NCI-H187 treated with DMSO at 0.1 percent for 48 hours (cell line): ENCODE measurements around the gene HPRT1.
A peak's percentile ranks its signal among the peaks of the same experiment; 100 is the strongest.
"Not testable (repeated sequence)": the region's sequence is repeated elsewhere in the genome, so short reads cannot be mapped to it uniquely, and the experiment has no call there.

Source experiments
- DNase-seq: peaks from one replicate; lab custom pipeline; 2025; lab: John Stamatoyannopoulos, UW

Gene HPRT1, protein sequence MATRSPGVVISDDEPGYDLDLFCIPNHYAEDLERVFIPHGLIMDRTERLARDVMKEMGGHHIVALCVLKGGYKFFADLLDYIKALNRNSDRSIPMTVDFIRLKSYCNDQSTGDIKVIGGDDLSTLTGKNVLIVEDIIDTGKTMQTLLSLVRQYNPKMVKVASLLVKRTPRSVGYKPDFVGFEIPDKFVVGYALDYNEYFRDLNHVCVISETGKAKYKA

DNA sequence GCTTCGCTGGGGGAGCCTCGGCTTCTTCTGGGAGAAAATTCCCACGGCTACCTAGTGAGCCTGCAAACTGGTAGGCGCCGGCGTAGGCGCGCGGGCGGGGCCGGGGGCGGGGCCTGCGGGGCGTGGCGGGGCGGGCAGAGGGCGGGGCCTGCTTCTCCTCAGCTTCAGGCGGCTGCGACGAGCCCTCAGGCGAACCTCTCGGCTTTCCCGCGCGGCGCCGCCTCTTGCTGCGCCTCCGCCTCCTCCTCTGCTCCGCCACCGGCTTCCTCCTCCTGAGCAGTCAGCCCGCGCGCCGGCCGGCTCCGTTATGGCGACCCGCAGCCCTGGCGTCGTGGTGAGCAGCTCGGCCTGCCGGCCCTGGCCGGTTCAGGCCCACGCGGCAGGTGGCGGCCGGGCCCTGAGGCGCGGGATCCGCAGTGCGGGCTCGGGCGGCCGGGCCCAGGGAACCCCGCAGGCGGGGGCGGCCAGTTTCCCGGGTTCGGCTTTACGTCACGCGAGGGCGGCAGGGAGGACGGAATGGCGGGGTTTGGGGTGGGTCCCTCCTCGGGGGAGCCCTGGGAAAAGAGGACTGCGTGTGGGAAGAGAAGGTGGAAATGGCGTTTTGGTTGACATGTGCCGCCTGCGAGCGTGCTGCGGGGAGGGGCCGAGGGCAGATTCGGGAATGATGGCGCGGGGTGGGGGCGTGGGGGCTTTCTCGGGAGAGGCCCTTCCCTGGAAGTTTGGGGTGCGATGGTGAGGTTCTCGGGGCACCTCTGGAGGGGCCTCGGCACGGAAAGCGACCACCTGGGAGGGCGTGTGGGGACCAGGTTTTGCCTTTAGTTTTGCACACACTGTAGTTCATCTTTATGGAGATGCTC lies at the start of gene HPRT1:
Gene HPRT1, plus strand, starts transcription at position 161 of the 857 bp plus-strand sequence. Its CDS starts 147 bp downstream, at position 308.
- peak; percentile 5 for DNase-seq

DNA sequence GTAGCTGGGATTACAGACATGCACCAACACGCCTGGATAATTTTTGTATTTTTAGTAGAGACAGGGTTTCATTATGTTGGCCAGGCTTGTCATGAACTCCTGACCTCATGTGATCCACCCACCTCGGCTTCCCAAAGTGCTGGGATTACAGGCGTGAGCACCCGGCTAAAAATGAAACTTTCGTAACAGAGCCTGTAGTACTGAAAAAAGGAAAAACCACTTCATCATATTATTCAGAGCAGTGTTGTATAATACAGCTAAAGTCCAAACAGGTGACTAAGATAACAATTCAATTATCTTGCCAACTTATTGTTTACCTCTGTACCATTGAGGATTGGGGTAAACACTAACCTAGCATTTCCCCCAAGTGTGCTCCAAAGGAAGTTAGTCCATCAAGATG lies 43.9 kb upstream of the HPRT1 start:
- no peak for DNase-seq

DNA sequence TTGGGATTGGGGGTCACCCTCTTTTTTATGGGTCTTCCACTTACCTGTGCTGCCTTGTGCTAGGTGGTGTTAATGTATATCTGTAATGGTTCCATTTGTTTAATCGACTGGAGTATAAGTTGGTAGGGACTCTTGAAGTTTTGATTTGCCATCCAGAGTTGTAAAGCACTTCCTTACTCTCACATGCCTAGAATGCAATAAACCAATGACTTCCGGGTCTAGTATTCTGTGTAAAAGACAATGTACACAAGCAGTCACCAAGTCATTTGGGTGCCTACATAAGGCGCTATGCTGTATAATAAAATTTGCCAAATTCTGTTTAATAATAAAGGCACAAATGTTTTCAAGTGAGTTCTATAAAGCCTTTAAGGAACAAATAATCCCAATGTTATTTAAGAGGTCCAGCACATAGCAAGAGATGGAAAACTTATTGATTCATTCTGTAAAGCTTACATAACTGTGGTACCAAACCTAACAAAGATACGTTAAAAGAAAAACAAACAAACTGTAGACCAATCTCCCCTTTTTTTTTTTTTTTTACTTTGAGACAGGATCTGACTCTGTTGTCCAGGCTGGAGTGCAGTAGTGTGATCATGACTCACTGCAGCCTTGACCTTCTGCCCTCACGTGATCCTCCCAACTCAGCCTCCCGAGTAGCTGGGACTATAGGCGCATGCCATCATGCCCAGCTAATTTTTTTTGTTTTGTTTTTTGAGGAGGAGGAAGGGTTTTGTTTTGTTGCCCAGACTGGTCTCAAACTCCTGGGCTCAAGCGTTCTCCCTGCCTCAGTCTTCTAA lies 41.5 kb upstream of the HPRT1 start:
- DNase-seq = no peak

DNA sequence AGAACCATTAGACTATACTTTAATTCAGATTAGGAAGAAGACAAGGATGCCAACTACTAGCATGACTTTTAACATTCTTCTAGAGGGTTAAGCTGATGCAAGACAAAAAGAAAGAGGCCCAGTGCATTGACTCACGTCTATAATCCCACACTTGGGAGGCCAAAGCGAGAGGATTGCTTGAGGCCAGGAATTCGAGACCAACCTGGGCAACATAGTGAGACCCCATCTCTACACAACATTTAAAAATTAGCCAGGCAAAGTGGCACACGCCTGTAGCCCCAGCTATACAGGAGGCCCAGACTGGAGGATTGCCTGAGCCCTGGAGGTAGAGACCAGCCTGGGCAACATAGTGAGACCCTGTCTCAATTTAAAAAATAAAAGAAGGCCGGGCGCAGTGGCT lies 40.2 kb upstream of the HPRT1 start:
- no peak for DNase-seq

DNA sequence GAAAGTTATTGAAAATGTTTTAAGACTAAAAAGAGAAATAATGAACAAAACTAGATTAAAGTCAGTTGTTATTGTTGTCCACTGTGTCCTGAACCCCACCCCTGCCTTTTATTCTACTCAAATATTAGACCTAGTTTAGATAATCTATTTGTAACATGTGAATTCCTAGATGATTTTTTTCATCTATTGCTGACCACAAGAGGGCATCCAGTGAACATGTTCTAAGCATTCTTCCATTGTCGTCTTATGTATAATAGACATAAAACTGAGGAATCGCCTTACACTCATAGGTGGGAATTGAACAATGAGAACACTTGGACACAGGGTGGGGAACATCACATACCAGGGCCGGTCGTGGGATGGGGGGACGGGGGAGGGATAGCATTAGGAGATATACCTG lies 36.4 kb upstream of the HPRT1 start:
- DNase-seq = no peak

DNA sequence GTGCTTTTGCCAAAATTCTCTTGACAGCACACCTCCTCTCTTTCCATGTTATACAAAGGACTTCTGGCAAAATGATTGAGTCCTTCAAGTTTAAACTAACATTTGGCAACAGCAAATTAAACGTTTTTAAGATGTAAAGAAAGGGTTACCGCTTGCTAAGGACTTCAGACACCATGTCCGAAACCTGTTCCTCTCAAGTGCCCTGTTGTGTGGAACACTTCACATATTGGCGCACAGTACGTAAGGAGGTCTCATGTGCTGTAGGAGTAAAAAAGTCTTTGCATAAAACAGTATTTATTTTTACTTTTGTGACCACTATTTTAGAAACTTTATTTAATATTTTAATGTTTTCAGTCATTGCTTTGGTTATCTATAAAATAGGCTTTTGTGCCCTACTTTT lies 33.7 kb upstream of the HPRT1 start:
- no peak for DNase-seq

DNA sequence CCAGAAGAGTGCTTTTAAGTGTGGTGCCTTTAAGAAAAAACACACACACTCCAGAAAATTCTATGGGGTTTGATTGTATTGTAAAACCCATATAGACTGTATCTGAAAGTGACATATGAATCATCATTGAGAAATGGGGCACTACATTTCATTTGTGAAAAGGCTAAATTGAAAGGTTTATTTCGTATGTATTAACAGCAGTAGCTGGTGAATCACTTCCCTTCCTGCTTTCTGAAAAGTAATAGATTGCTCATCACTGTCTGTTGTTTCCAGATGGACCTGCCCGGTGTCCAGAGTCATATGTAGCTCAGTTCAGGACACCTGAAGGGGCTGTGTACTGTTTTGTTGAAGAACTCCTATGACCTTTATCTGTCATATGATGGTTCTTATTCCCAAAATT lies 28.1 kb upstream of the HPRT1 start:
- no peak for DNase-seq

DNA sequence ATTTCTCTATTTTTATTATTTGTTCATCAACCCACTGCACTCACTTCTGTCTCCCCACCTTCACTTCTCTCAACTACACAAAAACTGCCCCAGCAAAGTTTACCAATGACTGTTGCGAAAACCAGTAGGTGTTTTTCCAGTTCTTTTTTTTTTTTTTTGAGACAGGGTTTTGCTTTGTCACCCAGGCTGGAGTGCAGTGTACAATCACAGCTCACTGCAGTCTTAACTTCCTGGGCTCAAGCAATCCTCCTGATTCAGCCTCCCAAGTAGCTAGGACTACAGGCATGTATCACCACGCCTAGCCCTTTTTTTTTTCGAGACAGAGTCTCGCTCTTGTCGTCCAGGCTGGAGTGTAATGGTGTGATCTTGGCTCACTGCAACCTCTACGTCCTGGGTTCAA lies 24.1 kb upstream of the HPRT1 start:
- no peak for DNase-seq

DNA sequence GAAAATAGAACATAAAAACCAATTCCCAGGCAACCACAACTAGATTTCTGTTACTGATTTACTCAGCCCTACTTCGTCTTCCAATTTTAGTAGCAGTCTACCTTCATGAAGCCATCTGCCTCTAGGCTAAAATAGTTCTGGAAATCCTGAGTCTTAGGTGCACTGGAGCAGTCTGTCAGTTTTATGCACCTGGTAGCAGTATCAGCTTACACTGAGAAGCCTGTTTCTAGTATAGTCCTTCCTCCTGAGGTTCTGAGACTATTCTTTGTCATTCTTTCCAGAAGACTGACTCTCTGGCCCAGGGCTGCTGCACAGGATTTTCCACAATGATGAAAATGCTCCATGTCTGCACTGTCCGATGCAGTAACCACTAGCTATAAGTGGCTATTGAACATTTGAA lies 16.9 kb upstream of the HPRT1 start:
- DNase-seq = no peak

DNA sequence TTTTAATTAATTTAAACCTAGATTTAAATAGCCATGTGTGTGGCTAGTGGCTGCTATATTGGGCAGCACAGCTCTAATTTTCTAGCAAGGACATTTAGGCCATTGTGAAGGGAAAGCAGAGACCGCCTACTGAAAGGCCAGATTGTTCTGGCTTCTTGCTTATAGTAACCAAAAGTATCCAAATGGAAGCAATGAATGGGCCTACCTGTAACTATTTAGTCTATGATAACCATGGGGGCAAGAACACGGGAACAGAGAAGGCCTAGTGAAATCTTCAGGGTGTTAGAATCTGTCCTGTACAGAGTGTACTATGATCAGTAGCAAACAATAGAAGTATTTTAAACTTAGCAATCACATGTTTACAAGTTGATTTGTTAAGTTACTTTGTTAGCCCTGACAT lies 16.5 kb upstream of the HPRT1 start:
- no peak for DNase-seq

DNA sequence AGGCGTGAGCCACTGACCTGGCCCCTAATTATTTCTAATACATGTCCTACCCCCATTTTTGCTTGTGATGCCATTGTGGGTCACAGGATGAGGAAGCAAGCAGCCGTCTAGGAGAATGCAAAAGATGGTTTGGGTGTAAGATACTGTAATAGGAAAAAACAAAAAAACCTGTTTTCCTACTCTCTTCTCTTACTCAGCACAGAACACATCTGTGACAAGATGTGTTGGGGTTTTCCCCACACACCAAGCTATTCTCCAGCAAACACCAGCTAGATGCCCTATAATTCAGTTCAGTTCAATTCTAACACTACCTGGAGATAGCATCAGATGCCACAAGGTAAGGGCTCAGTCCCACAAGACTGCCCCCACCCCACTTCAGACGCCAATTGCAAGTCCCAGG lies 15.3 kb upstream of the HPRT1 start:
- no peak for DNase-seq

DNA sequence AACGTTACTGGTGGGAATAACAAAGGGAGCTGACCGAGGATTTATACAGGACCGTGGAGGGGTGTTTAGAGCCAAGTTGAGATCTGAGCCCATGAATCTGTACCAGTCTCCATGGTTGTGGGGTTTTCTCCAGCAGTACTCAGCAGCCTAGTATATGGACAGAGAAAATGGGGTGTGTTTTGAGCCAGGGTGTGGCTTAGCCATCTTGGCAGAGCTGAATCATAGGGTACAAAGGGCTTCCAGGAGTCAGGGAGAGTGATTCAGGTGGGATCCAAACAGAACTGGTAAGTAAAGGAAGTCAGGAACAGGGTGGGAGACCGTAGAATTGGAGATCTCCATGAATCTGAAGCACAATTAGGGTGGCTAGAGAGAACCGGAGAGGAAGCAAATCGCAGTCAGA lies 7.4 kb upstream of the HPRT1 start:
- no peak for DNase-seq

DNA sequence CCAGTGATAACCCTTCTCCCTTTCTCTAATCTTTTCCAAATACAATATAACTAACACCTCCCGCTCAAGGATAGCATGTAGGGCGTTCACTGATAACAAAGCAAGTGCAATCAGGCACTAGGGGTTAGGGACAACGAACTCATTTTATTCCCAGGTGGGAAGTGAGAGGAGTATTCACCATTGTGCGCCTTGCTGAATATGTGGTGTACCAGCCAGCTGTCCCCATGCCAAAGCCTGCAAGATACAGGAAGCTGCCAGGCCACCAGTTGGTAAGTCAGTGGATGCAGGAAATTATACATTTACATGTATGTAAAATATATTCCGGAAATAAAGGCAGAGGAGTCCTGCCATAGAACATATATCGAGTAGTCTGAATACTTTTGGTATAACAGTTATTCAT lies 6.3 kb upstream of the HPRT1 start:
- no peak for DNase-seq

DNA sequence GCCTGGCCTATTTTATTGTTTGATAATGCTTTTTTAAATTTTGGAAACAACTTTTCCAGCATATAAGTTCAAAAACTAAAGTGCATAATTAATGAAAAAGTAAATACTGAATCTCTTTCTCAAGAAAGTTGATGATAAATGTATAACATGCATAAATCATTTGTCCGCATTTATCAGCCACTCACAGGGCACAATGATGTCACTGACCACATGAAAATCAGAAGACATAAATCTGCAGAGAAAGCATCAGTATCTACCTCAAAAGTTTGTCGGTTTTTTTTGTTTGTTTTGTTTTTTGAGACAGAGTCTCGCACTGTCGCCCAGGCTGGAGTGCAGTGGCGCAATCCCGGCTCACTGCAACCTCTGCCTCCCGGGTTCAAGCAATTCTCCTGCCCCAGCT lies 5.5 kb upstream of the HPRT1 start:
- no peak for DNase-seq

DNA sequence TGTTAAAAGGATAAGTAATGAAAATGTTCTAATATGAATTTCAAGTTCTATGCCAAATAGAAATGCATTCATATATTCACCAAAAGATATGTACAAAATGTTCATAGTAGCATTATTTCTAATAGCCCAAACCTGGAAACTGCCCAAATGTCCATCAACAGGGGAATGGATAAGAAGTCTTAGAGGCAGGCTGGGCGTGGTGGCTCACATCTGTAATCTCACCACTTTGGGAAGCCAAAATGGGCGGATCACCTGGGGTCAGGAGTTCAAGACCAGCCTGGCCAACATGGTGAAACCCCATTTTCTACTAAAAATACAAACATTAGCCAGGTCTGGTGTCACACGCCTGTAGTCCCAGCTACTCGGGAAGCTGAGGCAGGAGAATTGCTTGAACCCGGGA lies 2.3 kb upstream of the HPRT1 start:
- no peak for DNase-seq

DNA sequence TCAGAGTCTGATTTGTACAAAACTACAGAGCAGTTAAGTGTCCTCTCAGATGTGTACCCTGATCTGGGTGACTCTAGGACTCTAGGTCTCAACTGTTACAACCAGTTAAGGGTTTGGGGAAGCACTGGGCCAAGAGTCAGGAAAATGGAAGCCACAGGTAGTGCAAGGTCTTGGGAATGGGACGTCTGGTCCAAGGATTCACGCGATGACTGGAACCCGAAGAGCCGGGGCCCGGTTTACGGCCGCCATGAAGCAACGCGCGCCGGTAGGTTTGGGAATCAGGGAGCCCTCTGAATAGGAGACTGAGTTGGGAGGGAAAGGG lies 321 bp upstream of the HPRT1 start:
- no peak for DNase-seq

DNA sequence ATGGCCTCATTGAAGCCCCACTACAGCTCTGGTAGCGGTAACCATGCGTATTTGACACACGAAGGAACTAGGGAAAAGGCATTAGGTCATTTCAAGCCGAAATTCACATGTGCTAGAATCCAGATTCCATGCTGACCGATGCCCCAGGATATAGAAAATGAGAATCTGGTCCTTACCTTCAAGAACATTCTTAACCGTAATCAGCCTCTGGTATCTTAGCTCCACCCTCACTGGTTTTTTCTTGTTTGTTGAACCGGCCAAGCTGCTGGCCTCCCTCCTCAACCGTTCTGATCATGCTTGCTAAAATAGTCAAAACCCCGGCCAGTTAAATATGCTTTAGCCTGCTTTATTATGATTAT lies 876 bp downstream of the HPRT1 start:
- no peak for DNase-seq

DNA sequence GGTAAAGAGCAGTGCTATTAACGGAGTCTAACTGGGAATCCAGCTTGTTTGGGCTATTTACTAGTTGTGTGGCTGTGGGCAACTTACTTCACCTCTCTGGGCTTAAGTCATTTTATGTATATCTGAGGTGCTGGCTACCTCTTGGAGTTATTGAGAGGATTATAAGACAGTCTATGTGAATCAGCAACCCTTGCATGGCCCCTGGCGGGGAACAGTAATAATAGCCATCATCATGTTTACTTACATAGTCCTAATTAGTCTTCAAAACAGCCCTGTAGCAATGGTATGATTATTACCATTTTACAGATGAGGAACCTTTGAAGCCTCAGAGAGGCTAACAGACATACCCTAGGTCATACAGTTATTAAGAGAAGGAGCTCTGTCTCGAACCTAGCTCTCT lies 1.5 kb downstream of the HPRT1 start:
- DNase-seq = no peak

DNA sequence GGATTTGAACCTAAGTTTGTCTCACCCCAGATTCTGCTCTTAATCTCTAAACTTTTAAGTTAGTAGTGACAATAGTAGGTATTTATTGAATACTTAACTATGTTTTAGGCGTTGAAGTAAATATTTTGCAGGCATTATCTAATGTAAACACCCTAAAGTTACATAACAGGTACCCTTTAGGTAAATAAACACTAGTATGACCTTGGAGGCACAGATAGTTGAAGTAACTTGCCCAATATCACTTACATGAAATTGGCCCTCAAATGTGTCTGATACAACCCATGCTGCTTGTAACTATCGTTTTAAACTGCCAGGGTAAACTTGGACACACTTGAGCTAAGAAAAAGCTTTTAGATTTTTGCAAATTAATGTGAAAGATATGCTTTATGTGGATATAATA lies 3.0 kb downstream of the HPRT1 start:
- DNase-seq = no peak

DNA sequence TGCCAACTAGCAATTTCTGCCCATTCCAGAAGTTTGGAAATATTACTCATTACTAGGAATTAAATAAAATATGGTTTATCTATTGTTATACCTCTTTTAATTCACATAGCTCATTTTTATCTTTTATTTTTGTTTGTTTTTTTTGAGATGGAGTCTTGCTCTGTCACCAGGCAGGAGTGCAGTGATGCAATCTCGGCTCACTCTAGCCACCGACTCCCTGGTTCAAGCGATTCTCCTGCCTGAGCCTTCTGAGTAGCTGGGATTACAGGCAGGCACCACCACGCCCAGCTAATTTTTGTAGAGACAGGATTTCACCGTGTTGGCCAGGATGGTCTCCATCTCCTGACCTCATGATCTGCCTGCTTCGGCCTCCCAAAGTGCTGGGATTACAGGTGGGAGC lies 4.5 kb downstream of the HPRT1 start:
- DNase-seq = not testable (repeated sequence)

DNA sequence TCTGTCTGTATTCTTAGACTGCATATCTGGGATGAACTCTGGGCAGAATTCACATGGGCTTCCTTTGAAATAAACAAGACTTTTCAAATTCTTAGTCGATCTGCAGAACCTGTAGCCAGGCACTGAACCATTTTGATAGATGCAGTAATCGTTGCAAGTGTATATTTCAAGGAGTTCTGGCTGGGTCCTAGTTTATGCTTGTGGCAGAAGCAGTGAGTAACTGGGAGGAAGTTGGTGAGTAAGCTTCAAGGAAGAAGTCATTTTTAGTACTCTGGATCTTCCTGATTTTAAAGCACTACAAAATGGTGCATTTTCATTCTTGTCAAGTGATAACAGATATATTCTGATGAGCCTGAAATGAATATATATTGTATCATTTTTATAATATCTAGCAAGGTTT lies 9.5 kb downstream of the HPRT1 start:
- DNase-seq = no peak

DNA sequence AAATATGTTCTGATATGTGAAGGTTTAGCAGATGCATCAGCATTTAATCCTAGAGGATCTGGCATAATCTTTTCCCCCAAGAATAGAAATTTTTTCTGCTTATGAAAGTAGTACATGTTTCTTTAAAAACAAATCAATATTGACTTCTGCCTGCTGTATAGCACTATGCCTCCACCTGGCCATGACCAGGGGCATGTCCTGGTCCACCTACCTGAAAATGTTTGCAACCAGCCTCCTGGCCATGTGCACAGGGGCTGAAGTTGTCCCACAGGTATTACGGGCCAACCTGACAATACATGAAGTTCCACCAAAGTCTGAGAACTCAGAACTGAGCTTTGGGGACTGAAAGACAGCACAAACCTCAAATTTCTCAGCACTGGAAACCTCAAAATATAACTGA lies 10.0 kb downstream of the HPRT1 start:
- no peak for DNase-seq

DNA sequence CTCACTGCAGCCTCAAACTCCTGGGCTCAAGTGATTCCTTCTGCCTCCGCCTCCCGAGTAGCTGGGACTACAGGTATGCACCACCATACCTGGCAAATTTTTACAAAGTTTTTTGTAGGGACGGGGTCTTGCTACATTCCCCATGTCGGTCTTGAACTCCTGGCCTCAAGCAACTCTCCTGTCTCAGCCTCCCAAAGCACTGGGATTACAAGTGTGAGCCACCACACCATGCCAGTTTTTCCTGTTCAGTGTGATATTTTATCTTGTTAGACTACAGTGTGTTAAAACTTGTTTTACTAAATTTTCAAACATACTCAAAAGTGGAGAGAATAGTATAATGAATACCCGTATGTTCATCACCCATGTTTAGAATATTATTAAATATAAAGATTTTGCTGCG lies 12.1 kb downstream of the HPRT1 start:
- no peak for DNase-seq
